Measurements from ENCODE around the gene GNB1L.

GNB1L gene

DNA sequence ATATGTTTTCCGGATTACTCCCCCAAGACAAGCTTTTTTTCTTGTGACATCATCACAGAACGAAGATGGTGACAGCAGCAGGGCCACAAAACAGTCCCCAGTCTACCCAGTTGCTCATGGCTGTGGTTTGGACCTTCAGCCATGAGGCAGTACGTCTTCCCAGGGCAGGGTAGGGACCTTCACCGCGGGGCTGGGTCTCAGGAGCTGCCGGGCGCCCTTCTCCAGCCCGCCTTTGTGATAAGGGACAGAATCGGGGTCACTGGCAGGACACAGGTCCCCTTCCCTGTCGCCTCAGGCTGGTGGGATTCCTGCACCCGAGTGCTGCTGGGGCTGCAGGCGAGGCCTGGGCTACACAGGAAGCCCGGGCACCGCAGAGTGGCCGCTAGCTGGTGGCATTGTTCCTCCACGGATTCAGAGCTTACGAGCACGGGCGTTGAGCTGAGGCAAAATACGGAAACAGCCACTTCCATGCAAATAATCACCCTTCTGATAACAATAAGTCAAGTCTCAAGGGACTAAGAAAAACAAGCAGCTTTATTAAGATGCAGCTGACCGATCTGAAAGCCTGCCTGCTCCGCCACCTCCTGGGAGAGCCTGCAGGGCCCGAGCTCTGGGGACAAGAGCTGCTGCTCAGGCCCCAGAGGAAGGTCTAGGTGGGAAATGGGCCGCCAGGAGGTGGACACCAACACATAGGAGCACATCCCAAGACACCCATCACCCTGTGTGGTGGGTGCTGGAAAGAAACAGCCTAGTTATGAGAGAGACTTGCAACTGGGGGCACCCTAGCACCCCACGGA, 81.8 kb downstream of the GNB1L start:
- peak; percentile 45 to 64 (median 59) for DNase-seq

DNA sequence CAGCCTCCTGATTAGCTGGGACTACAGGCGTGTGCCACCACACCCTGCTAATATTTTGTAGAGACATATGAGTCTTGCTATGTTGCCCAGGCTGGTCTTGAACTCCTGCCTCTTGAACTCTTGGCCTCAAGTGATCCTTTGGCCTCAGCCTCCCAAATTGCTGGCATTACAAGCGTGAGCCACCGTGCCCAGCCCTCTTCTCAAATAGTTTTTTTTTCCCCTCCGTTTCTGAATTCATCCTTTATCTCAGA, 82.3 kb downstream of the GNB1L start:
- no peak for DNase-seq

DNA sequence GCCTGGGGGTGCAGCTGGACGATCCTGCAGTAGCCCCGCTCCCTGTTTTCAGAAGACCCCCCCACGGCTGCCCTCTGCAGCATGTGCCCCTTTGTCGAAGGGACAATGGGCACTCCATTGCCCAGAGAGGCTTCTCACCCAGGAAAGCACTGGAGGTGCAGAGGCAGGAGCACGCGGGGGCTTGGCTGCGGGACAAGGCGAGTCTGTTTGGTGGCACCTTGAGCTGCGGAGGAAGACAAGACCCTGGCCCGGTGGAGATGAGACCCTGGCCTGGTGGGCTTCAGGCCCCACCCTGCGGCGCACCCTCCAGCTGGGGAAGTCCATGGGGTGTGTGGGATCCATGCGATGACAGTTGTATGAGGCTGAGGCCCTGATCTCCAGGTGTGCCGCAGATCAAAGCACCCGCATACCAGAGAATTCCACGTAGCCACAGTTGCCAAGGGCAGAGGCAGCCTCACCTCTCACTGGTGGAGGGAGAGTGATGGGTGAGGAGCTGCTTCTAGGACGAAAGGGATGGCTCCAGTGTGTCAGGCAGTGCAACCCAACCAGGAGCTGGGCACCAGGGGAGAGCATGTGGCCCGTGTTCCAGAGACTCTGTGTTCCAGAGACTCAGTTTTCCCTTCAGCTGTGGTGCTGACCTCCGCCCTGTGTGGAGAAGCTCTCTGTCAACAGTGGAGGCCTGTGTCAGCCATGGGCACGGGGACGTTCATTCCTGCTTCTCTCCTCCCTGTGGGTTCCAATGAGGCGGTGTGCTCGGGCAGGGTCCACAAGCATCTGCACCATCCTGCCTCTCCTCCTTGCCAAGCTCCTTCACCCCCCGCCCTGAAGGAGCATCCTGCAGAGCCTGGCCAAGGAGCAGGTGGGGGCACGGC, 84.1 kb downstream of the GNB1L start:
- no peak for DNase-seq

DNA sequence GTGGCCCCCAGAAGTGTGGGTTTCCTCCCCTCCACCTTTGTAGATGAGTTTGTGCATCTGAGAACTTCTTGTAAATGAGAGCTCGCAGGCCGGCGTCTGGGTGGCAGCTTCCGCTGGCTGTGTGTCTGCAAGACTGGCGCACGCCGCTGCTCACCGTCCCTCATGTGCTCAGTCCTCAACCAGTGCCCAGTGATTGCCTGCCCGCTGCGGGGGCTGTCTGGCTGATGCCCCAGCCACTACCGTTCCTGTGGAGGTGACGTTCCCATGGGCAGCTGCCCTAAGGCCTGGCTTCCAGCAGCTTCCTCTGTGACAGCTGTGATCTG, 85.3 kb downstream of the GNB1L start:
- no peak for DNase-seq

DNA sequence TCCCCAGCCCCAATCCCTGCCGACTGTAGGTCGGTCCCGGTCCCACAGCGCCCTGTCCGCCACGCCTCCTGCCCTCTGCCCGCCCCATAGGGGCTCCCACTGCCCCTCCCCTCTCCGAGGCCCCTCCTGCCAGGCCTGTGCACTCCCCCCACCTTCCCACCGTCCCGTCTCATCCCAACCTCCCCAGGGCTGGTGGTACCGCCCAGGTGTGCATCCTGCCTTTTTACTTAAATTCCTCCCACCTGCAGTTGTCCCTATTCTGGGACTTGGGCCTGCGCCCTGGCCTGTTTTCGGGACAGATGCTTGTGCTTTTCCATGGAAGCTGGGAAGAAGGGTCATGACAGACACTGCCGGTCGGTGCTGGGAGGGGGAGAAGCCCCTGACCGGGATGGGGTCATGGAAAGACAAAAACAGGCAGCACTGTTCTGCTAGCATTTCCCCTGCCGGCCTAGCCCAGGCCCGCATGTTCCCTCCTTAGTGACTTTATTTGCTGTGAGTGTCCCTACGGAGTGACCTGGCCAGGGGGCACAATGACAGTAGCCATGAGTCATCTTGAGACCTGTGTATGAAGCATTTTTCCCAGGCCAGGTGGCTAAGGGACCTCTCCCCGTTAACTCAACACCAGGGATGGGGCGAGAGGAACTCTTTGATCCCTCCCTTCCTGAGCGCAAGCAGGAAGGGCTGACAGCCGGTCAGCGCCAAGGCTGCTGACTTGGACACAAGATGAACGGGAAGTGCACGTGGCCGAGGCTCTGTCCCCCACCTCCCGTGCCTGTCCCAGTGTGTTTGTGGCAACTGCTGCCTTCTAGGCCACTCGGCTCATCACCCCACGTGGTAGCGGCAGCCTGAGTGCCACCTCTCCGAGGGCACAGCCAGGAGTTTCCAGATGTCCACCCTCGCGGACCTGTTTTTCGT, 87.0 kb downstream of the GNB1L start:
- peak; percentile 45 to 53 (median 46) for DNase-seq

DNA sequence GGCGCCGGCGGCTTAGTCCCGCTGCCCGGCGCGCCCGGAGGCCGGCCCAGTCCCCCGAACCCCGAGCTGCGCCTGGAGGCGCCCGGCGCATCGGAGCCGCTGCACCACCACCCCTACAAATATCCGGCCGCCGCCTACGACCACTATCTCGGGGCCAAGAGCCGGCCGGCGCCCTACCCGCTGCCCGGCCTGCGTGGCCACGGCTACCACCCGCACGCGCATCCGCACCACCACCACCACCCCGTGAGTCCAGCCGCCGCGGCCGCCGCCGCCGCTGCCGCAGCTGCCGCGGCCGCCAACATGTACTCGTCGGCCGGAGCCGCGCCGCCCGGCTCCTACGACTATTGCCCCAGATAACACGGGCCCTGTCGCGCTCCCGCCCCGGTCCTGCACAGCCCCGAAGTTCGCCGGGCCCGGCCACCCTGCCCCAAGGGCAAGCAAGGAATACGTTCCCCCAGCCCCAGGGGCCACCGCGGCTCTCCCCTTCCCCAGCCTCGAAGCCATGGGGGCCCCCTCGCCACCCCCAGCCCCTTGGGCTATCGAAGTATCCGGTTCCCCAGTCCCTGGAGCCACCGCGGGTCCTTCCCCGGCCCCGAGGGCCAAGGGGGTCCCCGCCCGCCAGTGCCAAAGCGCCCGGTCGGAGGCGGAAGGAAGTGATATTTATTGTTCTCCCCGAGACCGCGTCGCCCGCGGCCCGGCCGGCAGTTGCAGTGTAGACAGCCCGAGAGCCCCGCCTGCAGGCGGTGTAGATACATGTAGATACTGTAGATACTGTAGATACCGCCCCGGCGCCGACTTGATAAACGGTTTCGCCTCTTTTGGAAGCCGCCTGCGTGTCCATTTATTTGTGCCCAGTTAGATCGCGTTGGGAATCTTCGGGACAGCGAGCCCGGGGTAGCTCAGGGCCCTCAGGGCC, 87.9 kb downstream of the GNB1L start:
- DNase-seq = peak; percentile 85 to 91 (median 87)

DNA sequence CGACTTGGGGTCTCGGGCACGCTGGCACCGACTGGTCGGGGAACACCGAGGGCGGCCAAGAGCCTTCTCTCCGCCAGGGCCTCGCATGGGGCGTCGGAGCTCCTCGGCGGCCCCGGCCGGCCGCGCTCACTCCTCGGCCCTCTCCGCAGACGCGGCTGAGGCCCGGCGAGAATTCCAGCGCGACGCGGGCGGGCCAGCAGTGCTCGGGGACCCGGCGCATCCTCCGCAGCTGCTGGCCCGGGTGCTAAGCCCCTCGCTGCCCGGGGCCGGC, 88.5 kb downstream of the GNB1L start:
- DNase-seq = peak in 1 of 3 donors; percentile 49

DNA sequence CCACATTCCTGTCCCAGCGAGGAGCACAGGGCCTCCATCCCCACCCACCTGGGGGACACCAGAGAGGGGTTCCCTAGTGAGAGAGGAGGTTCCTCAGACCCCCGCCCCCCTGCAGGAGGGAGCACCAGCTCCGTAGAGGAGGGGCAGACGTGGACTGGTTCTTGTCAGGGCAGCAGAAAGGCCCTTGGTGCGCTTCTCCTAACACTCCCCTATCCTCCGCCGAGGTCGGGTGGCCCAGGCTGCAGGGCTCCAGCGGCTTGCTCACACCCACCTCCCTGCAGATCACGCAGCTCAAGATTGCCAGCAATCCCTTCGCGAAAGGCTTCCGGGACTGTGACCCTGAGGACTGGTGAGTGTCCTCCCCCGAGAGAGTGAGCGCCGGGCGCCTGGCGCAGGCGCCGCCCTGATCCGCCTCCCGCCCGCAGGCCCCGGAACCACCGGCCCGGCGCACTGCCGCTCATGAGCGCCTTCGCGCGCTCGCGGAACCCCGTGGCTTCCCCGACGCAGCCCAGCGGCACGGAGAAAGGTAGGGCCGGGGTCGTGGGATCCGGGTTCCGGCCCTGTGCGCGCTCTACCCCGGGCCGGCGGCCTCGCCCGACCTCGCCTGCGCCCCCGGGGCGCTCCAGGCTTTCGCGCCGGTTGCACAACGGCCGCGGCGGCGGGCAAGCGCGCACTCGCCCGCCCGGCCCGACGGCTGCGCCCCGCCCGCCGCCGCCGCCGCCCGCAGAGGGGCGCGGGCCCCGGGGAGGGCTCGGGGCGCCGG, 89.0 kb downstream of the GNB1L start:
- DNase-seq = peak; percentile 71 to 82 (median 75)

GRCh38 chr22:19764636-19765476, 89.8 kb downstream of the GNB1L start:
- no peak for DNase-seq

DNA sequence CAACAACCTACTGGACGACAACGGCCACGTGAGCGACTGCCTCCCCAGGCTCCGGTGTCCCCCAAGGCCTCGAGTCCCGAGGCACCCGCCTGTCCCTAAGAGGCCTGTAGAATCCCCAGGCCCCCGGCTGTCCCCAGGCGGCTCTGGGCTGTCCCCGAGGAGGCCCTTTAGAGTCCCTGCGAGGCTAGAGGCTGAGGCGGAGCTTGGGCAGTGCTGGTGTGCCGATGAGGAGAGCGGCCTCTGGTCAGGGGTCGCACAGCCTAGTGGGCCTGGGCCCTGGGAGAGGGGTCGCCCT, 90.4 kb downstream of the GNB1L start:
- DNase-seq = no peak

- DNase-seq = no peak
These were observed 91.0 kb downstream of the GNB1L start for GRCh38 chr22:19763458-19764298.

- no peak for DNase-seq
These were observed 91.9 kb downstream of the GNB1L start for GRCh38 chr22:19762568-19763457.

DNA sequence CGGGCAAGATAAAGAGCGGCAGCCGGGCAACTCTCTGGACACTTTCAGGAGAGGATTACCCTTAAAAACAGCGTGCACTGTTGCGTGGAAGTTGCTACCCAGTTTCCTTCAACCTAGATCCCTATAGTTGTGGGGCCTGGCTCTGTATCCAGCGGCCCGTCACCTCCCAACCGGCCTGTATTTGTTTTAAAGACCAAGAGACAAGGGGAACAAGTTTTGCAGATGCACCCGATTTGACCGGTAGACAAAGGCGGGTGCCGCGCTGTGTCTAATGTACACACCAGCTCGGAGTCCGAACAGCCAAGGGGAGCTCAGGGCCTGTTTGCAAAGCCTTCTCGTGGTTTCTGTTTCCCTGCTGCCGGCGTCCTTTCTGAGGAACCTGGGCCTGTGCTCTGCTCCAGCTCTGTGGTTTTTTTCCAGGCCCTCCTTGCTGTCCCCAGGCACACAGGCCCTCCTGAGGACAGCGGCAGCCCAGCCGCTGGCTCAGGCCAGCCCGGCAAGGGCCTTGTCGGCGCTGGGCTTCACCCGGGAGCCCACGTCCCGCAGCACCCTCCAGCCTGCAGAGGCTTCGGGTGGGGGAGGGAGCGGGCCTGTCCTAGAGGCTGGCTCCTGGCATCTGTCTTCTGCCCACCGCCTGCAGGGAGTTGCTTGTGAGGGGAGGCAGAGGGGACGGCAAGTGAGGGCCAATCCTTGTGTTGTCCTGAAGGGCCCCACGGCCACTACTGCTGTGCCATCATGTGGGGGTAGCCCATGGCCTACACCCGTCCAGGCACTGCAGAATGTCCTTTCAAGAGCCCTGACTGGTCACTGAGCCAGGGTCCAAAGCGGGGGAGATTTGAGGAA, 92.7 kb downstream of the GNB1L start:
- DNase-seq = no peak

- peak in 1 of 3 donors; percentile 38 for DNase-seq
These were observed 93.5 kb downstream of the GNB1L start for GRCh38 chr22:19760951-19761724.

DNA sequence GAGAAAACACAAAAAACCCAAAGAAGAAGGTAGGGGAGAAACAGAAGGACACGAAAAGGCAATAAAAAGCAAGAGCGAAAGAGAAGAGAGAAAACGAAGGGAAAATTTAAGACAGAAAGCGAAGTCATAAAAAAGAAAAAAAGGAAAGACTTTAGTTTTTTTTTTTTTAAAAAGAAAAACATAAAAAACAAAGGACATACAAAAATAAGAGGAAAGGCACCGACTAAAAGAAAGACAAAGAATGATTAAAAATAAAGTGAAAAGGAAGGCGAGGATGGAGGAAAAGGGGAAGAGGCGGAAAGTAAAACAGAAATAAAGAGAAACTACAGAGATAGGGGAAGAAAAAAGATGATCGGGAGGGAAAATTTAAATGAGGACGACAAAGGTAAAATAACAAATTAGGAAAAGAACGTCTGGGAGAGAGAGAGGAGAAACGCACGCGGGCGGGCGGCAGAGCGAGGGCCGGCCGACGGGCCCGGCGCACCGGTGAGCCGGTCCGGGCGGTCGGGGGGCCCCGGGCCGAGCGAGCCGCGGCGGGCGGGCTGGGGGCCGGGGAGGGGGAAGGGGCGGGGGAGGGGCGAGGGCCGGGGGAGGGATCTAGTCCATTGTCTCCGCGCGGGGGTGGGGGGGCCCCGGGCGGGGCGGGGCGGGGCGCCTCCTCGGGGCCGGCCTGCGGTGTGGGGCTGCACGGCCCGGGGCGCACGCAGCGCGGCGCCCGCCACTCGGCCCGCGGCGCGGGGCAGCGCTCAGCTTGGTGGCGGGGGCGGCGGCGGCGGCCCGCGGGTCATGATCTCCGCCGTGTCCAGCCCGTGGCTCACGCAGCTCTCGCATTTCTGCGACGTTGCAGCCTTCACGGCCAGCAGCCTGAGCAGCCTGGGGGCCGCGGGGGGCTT, 94.4 kb downstream of the GNB1L start, which contains the start of gene TBX1:
TBX1 (plus strand) TSS at position 721 of the 893 bp plus-strand sequence; CDS start at position 787, 66 bp downstream.
- DNase-seq = peak in 1 of 3 donors; percentile 45

Measured in suppressor macrophage treated with lipopolysaccharide for 1 hour (primary cell).